GM10266 (cell line): ENCODE data around the gene PEX14.

Experiments used
- DNase-seq: peaks from one replicate; pipeline ENCODE4 v3.0.0; 2012; ENCODE audit errors: extremely low spot score
- CTCF ChIP-seq: IDR thresholded peaks from 2 replicates; pipeline ENCODE4 v1.5.1; 2012; ENCODE audit warnings: mild to moderate bottlenecking, low read depth; ENCODE audit not compliant: control insufficient read depth, insufficient read depth; ENCODE audit errors: missing control alignments

Gene PEX14

GRCh38 chr1:10539411-10540043 is 64.8 kb downstream of the PEX14 start:
- TF ChIP-seq CTCF = no peak
- no peak for DNase-seq

GRCh38 chr1:10540277-10541005 is 65.7 kb downstream of the PEX14 start:
- TF ChIP-seq CTCF = no peak
- no peak for DNase-seq

- no peak for DNase-seq
- TF ChIP-seq CTCF = no peak
Observed at GRCh38 chr1:10541286-10541685, 66.5 kb downstream of the PEX14 start.

- no peak for DNase-seq
- TF ChIP-seq CTCF = no peak
Observed at GRCh38 chr1:10544239-10544638, 69.5 kb downstream of the PEX14 start.

GRCh38 chr1:10546896-10547295 is 72.1 kb downstream of the PEX14 start:
- no peak for DNase-seq
- no peak for TF ChIP-seq CTCF

- TF ChIP-seq CTCF = no peak
- no peak for DNase-seq
Observed at GRCh38 chr1:10549904-10550664, 75.3 kb downstream of the PEX14 start.
